Measurements from ENCODE around the gene FOXP4. TPM values are rescaled to one million over a fixed set of nuclear protein-coding genes. Genes with fewer than 3 reads are reported as not detected.

FOXP4 gene
- polyA plus RNA-seq, 1 donor = 129 TPM

Other genes with a start within 250 kb of the FOXP4 start
- gene NCR2, start 210.8 kb upstream of the FOXP4 start, polyA plus RNA-seq = 0.42 TPM
- gene MDFI, start 92.1 kb downstream of the FOXP4 start, polyA plus RNA-seq = 22.1 TPM
- gene TFEB, start 189.2 kb downstream of the FOXP4 start, polyA plus RNA-seq = 86.0 TPM
- 0.16 TPM for gene PGC, start 201.0 kb downstream of the FOXP4 start, polyA plus RNA-seq
- 5.9 TPM for gene FRS3, start 233.5 kb downstream of the FOXP4 start, polyA plus RNA-seq
- 3.7 TPM for gene PRICKLE4, start 234.4 kb downstream of the FOXP4 start, polyA plus RNA-seq
- 195 TPM for gene TOMM6, start 241.3 kb downstream of the FOXP4 start, polyA plus RNA-seq

Data from large intestine (tissue), 1 donor.